Erythroblast (primary cell): Measurements from ENCODE around the gene TDRD5.

Source experiments
- GATA1 ChIP-seq: IDR thresholded peaks from 2 replicates; pipeline ENCODE4 v1.6.1; 2011; ENCODE audit warnings: low read depth, mild to moderate bottlenecking, control low read depth, low read length, moderate library complexity
- POLR2A ChIP-seq: IDR thresholded peaks from 2 replicates; pipeline ENCODE4 v1.6.1; 2011; ENCODE audit warnings: mild to moderate bottlenecking, low read length

DNA sequence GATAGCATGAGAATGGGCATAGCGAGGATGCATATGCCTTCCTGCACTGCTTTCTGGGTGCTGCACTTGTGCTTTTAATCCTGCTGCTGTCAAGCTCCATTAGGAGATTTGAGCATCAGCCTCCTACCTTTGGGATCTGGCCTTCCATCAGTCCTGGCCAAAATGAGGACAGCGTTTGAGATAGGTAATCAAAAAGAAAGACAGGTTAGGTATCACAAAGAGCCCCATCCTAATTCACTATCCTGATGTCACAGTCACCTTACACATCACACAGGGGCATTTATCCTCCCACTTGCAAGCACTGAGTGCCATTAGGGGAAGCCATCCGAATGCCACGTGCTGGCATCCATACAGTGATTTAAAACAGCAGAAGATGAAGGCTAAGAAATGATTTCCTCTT lies 138.2 kb downstream of the TDRD5 start:
- TF ChIP-seq POLR2A (no peak), GATA1 (no peak)
